H9 (cell line): ENCODE results near the gene NANOS1. TPM values are rescaled to one million over a fixed set of nuclear protein-coding genes. Genes with fewer than 3 reads are reported as not detected.

Source experiments
- DNase-seq: peaks from one replicate; pipeline ENCODE4 v3.0.0-alpha.2; 2017
- H2AFZ ChIP-seq: one replicate; pipeline ENCODE4 v1.6.1; 2013; ENCODE audit warnings: mild to moderate bottlenecking, low read length, control low read depth, moderate library complexity
- H2AK5ac ChIP-seq: 2 replicates; pipeline ENCODE4 v1.6.1; 2013; ENCODE audit warnings: low read length, control low read depth, mixed read lengths; ENCODE audit not compliant: insufficient read length
- H2BK120ac ChIP-seq: one replicate; pipeline ENCODE4 v1.6.1; 2013; ENCODE audit warnings: low read depth, mild to moderate bottlenecking, low read length, control low read depth, inconsistent platforms; ENCODE audit not compliant: poor library complexity, severe bottlenecking
- H2BK12ac ChIP-seq: 2 replicates; pipeline ENCODE4 v1.6.1; 2013; ENCODE audit warnings: low read length, control low read depth, mixed read lengths, low read depth; ENCODE audit not compliant: insufficient read length
- H2BK15ac ChIP-seq: 2 replicates; pipeline ENCODE4 v1.6.1; 2013; ENCODE audit warnings: low read depth, low read length, control low read depth
- H2BK20ac ChIP-seq: one replicate; pipeline ENCODE4 v1.6.1; 2013; ENCODE audit warnings: low read depth, mild to moderate bottlenecking, low read length, control low read depth, inconsistent platforms; ENCODE audit not compliant: poor library complexity, severe bottlenecking
- H2BK5ac ChIP-seq: 2 replicates; pipeline ENCODE4 v1.6.1; 2013; ENCODE audit warnings: low read length, control low read depth, mixed read lengths; ENCODE audit not compliant: insufficient read length
- H3K14ac ChIP-seq: 2 replicates; pipeline ENCODE4 v1.6.1; 2013; ENCODE audit warnings: low read length, control low read depth; ENCODE audit not compliant: insufficient read depth
- H3K18ac ChIP-seq: 2 replicates; pipeline ENCODE4 v1.6.1; 2013; ENCODE audit warnings: low read depth, mild to moderate bottlenecking, mixed read lengths, low read length, control low read depth; ENCODE audit not compliant: insufficient read length
- H3K23ac ChIP-seq: 2 replicates; pipeline ENCODE4 v1.6.1; 2013; ENCODE audit warnings: low read length, control low read depth, mixed read lengths, low read depth; ENCODE audit not compliant: insufficient read length
- H3K23me2 ChIP-seq: 2 replicates; pipeline ENCODE4 v1.6.1; 2013; ENCODE audit warnings: low read depth, mild to moderate bottlenecking, mixed read lengths, low read length, control low read depth; ENCODE audit not compliant: insufficient read length, poor library complexity, severe bottlenecking
- H3K27ac ChIP-seq: 2 replicates; pipeline ENCODE4 v1.5.1; 2013; ENCODE audit warnings: low read length, control low read depth, mixed read lengths, low read depth; ENCODE audit not compliant: insufficient read length
- H3K27me3 ChIP-seq: 2 replicates; pipeline ENCODE4 v1.6.1; 2013; ENCODE audit warnings: low read length, control low read depth, inconsistent platforms; ENCODE audit not compliant: insufficient read depth
- H3K4ac ChIP-seq: 2 replicates; pipeline ENCODE4 v1.6.1; 2013; ENCODE audit warnings: low read depth, mild to moderate bottlenecking, control low read depth, inconsistent platforms, low read length, moderate library complexity
- H3K4me1 ChIP-seq: 2 replicates; pipeline ENCODE4 v1.6.1; 2013; ENCODE audit warnings: low read length, control low read depth, inconsistent platforms; ENCODE audit not compliant: insufficient read depth
- H3K4me2 ChIP-seq: 2 replicates; pipeline ENCODE4 v1.6.1; 2013; ENCODE audit warnings: low read length, control low read depth, mixed read lengths; ENCODE audit not compliant: insufficient read length, insufficient read depth
- H3K56ac ChIP-seq: 2 replicates; pipeline ENCODE4 v1.6.1; 2013; ENCODE audit warnings: low read depth, mild to moderate bottlenecking, mixed read lengths, low read length, control low read depth; ENCODE audit not compliant: insufficient read length
- H3K79me1 ChIP-seq: 2 replicates; pipeline ENCODE4 v1.6.1; 2013; ENCODE audit warnings: low read depth, mild to moderate bottlenecking, moderate library complexity, low read length, control low read depth, inconsistent platforms; ENCODE audit not compliant: insufficient read depth, poor library complexity, severe bottlenecking
- H3K79me2 ChIP-seq: 2 replicates; pipeline ENCODE4 v1.6.1; 2013; ENCODE audit warnings: low read length, control low read depth, inconsistent platforms; ENCODE audit not compliant: insufficient read depth
- H3K9ac ChIP-seq: 2 replicates; pipeline ENCODE4 v1.6.1; 2013; ENCODE audit warnings: low read length, control low read depth, mixed read lengths; ENCODE audit not compliant: insufficient read length; ENCODE audit errors: extremely low read depth
- H3K9me3 ChIP-seq: one replicate; pipeline ENCODE4 v1.6.1; 2013; ENCODE audit warnings: low read depth, low read length, inconsistent platforms; ENCODE audit not compliant: control insufficient read depth
- H3T11ph ChIP-seq: one replicate; pipeline ENCODE4 v1.6.1; 2013; ENCODE audit warnings: mild to moderate bottlenecking, low read length, control low read depth, inconsistent platforms
- H4K20me1 ChIP-seq: one replicate; pipeline ENCODE4 v1.6.1; 2013; ENCODE audit not compliant: control insufficient read depth, insufficient read length, insufficient read depth
- H4K5ac ChIP-seq: 2 replicates; pipeline ENCODE4 v1.6.1; 2013; ENCODE audit warnings: low read depth, mild to moderate bottlenecking, mixed read lengths, low read length, control low read depth; ENCODE audit not compliant: insufficient read length
- H4K8ac ChIP-seq: replicated peaks from 2 replicates; pipeline ENCODE4 v1.6.1; 2013; ENCODE audit warnings: low read length, control low read depth, mixed read lengths, low read depth; ENCODE audit not compliant: insufficient read length
- H4K91ac ChIP-seq: 2 replicates; pipeline ENCODE4 v1.6.1; 2013; ENCODE audit warnings: low read depth, mild to moderate bottlenecking, moderate library complexity, mixed read lengths, low read length, control low read depth; ENCODE audit not compliant: insufficient read length
- H3K27ac Mint-ChIP-seq, 3 experiments: 2 replicates in 2 of 3; 3 replicates in 1 of 3; pipeline ENCODE4 v1.8.0; 2020 to 2021; ENCODE audit warnings: mixed read lengths in 3 of 3, mild to moderate bottlenecking in 1 of 3, moderate library complexity in 1 of 3
- H3K27me3 Mint-ChIP-seq: 2 replicates; pipeline ENCODE4 v1.8.0; 2021; ENCODE audit warnings: low read depth, mild to moderate bottlenecking, moderate library complexity, mixed read lengths
- H3K36me3 Mint-ChIP-seq, 3 experiments: 2 replicates in 2 of 3; 3 replicates in 1 of 3; pipeline ENCODE4 v1.8.0; 2020 to 2021; ENCODE audit warnings: low read depth in 3 of 3, mixed read lengths in 3 of 3; ENCODE audit not compliant: insufficient read depth in 1 of 3
- H3K4me1 Mint-ChIP-seq, 2 experiments: 2 replicates each; pipeline ENCODE4 v1.8.0; 2020; ENCODE audit warnings: mixed read lengths in 2 of 2
- H3K4me3 Mint-ChIP-seq, 2 experiments: 2 replicates in 1 of 2; 3 replicates in 1 of 2; pipeline ENCODE4 v1.8.0; 2020 to 2021; ENCODE audit warnings: mild to moderate bottlenecking in 2 of 2, mixed read lengths in 2 of 2, moderate library complexity in 1 of 2
- H3K9me3 Mint-ChIP-seq, 2 experiments: 2 replicates in 1 of 2; 3 replicates in 1 of 2; pipeline ENCODE4 v1.8.0; 2020; ENCODE audit warnings: mild to moderate bottlenecking in 2 of 2, mixed read lengths in 2 of 2, moderate library complexity in 1 of 2
- CTCF ChIP-seq: fragments of 200-600 bp; sonication (generic); conservative IDR thresholded peaks from 3 replicates; pipeline ENCODE4 v1.8.0; 2021; ENCODE audit warnings: antibody characterized with exemption, mild to moderate bottlenecking
- WGBS: extraction: QIAGEN DNeasy Blood & Tissue Kit; methylation state at CpG from one replicate; pipeline ENCODE4 v1.1.7; 2013; ENCODE audit warnings: missing lambda C conversion rate, low lambda C conversion rate, mixed read lengths; ENCODE audit not compliant: insufficient read length; ENCODE audit errors: extremely low coverage; 5-methylcytosine and 5-hydroxymethylcytosine counted together
- total RNA-seq: library from RNA; stranded (reverse); gene quantifications from 2 replicates; pipeline ENCODE4 v1.2.1, GENCODE V29; 2021

Gene NANOS1
- total RNA-seq, 1 experiment from 2014 or later, result 4.5 TPM

GRCh38 chr10:119003572-119004289 is 25.8 kb upstream of the NANOS1 start:
- Histone ChIP-seq H3K56ac (no peak overlapping the region), H3K79me1 (no peaks in the 10 kb centered on the region), H3K79me2 (no peaks in the 10 kb centered on the region), H3K27ac (no peak overlapping the region), H4K8ac (no peak overlapping the region), H2BK120ac (no peak overlapping the region), H3K18ac (no peak overlapping the region), H3K14ac (no peak overlapping the region), H3K4me2 (no peak overlapping the region), H3K4ac (no peak overlapping the region), H2BK15ac (no peak overlapping the region), H3T11ph (no peak overlapping the region), H4K91ac (no peak overlapping the region), H4K20me1 (no peaks in the 10 kb centered on the region), H4K5ac (no peak overlapping the region), H2AFZ (no peak overlapping the region), H3K9me3 (no peaks in the 10 kb centered on the region), H2BK20ac (no peak overlapping the region), H3K23me2 (no peaks in the 10 kb centered on the region), H2AK5ac (no peak overlapping the region), H3K23ac (no peak overlapping the region), H3K4me1 (no peaks in the 10 kb centered on the region), H2BK12ac (no peak overlapping the region), H3K9ac (no peak overlapping the region), H3K27me3 (no peaks in the 10 kb centered on the region), H2BK5ac (no peak overlapping the region)
- Mint-ChIP-seq H3K4me1 (peaks cover 21 to 22% of the 10 kb centered on the region in 2 experiments), H3K36me3 (no peaks in the 10 kb centered on the region; a peak in 1 of 7 replicates), H3K4me3 (no peak overlapping the region), H3K27me3 (peaks cover 6% of the 10 kb centered on the region; the same call in 1 of the 2 replicates), H3K27ac (no peak overlapping the region), H3K9me3 (peaks cover 2 to 3% of the 10 kb centered on the region in 2 experiments; a peak in 3 of 5 replicates)
- no peak for TF ChIP-seq CTCF
- no peak for DNase-seq
- WGBS, result no CpG with 5 or more reads among the region's 7 CpGs
